Measurements from ENCODE around the gene ZNF423.

The ZNF423 gene

GRCh38 chr16:49788986-49789385 lies 66.9 kb downstream of the ZNF423 start:
- Histone ChIP-seq H3K9me3 (ENCODE audit: control insufficient read depth, insufficient read depth, low read length) (no peaks in the 10 kb centered on the region), H3K9me2 (replicated peaks; ENCODE audit: control insufficient read depth, low read length) (no peaks in the 10 kb centered on the region), H4K20me1 (ENCODE audit: control insufficient read depth, insufficient read depth, low read depth, low read length) (no peaks in the 10 kb centered on the region), H3K27ac (ENCODE audit: low read depth, low read length) (no peak overlapping the region), H3K36me3 (ENCODE audit: control insufficient read depth, low read length) (no peaks in the 10 kb centered on the region), H3K4me1 (ENCODE audit: control insufficient read depth, low read length) (no peaks in the 10 kb centered on the region), H3K4me3 (ENCODE audit: low read length) (no peak overlapping the region), H3K79me2 (ENCODE audit: control insufficient read depth, low read length) (no peaks in the 10 kb centered on the region), H3F3A (ENCODE audit: control insufficient read depth, insufficient read depth) (no peaks in the 10 kb centered on the region), H3K27me3 (ENCODE audit: control insufficient read depth, low read length) (no peaks in the 10 kb centered on the region), H3K4me2 (ENCODE audit: low read length) (no peak overlapping the region)
- TF ChIP-seq CTCF (IDR thresholded peaks at IDR 0.05; ENCODE audit: low read depth, low read length, poor library complexity, severe bottlenecking) (no peak), EZH2phosphoT487 (IDR thresholded peaks at IDR 0.05; ENCODE audit: borderline replicate concordance, low read length) (no peak)

GRCh38 chr16:49788572-49788971 lies 67.3 kb downstream of the ZNF423 start:
- H3K79me2 ChIP-seq (ENCODE audit: control insufficient read depth, low read length), result no peaks in the 10 kb centered on the region

GRCh38 chr16:49786926-49787557 lies 68.9 kb downstream of the ZNF423 start:
- Histone ChIP-seq H3K27ac (ENCODE audit: low read depth, low read length) (no peak overlapping the region), H3K79me2 (ENCODE audit: control insufficient read depth, low read length) (no peaks in the 10 kb centered on the region), H3F3A (ENCODE audit: control insufficient read depth, insufficient read depth) (no peaks in the 10 kb centered on the region), H3K9me3 (ENCODE audit: control insufficient read depth, insufficient read depth, low read length) (no peaks in the 10 kb centered on the region), H3K9me2 (replicated peaks; ENCODE audit: control insufficient read depth, low read length) (no peaks in the 10 kb centered on the region), H3K4me1 (ENCODE audit: control insufficient read depth, low read length) (no peaks in the 10 kb centered on the region), H3K4me3 (ENCODE audit: low read length) (no peak overlapping the region), H3K36me3 (ENCODE audit: control insufficient read depth, low read length) (no peaks in the 10 kb centered on the region), H3K4me2 (ENCODE audit: low read length) (no peak overlapping the region), H4K20me1 (ENCODE audit: control insufficient read depth, insufficient read depth, low read depth, low read length) (no peaks in the 10 kb centered on the region), H3K27me3 (ENCODE audit: control insufficient read depth, low read length) (no peaks in the 10 kb centered on the region)
- TF ChIP-seq CTCF (IDR thresholded peaks at IDR 0.05; ENCODE audit: low read depth, low read length, poor library complexity, severe bottlenecking), result no peak
- no peak for TF ChIP-seq EZH2phosphoT487 (IDR thresholded peaks at IDR 0.05; ENCODE audit: borderline replicate concordance, low read length)

More at GRCh38 chr16:49788572-49788971, 67.3 kb downstream of the ZNF423 start:
- Histone ChIP-seq H3K4me1 (ENCODE audit: control insufficient read depth, low read length) (no peaks in the 10 kb centered on the region), H4K20me1 (ENCODE audit: control insufficient read depth, insufficient read depth, low read depth, low read length) (no peaks in the 10 kb centered on the region), H3K4me2 (ENCODE audit: low read length) (no peak overlapping the region), H3K9me3 (ENCODE audit: control insufficient read depth, insufficient read depth, low read length) (no peaks in the 10 kb centered on the region), H3K9me2 (replicated peaks; ENCODE audit: control insufficient read depth, low read length) (no peaks in the 10 kb centered on the region), H3K36me3 (ENCODE audit: control insufficient read depth, low read length) (no peaks in the 10 kb centered on the region), H3F3A (ENCODE audit: control insufficient read depth, insufficient read depth) (no peaks in the 10 kb centered on the region), H3K27me3 (ENCODE audit: control insufficient read depth, low read length) (no peaks in the 10 kb centered on the region), H3K4me3 (ENCODE audit: low read length) (no peak overlapping the region), H3K27ac (ENCODE audit: low read depth, low read length) (no peak overlapping the region)
- TF ChIP-seq EZH2phosphoT487 (IDR thresholded peaks at IDR 0.05; ENCODE audit: borderline replicate concordance, low read length), result no peak
- TF ChIP-seq CTCF (IDR thresholded peaks at IDR 0.05; ENCODE audit: low read depth, low read length, poor library complexity, severe bottlenecking), result no peak

Data from DOHH2 (cell line).